GM19043 (cell line): ENCODE results near the gene AGAP5.
"Not testable (repeated sequence)": the region's sequence is repeated elsewhere in the genome, so short reads cannot be mapped to it uniquely, and the experiment has no call there.

Experiments
- ATAC-seq: cut with Tn5 transposase; IDR thresholded peaks from one replicate; pipeline ENCODE4 v1.9.1; 2021; ENCODE audit warnings: low read depth; ENCODE audit not compliant: unreplicated experiment

The AGAP5 gene

GRCh38 chr10:73697675-73698159 is at the start of gene AGAP5:
AGAP5 (minus strand) TSS chr10:73698109; CDS start chr10:73697755, 354 bp downstream.
- not testable (repeated sequence) for ATAC-seq

- ATAC-seq, result no peak
These were observed 48.8 kb upstream of the AGAP5 start for GRCh38 chr10:73746721-73747120.

- ATAC-seq, result peak; percentile 21
These were observed 46.7 kb upstream of the AGAP5 start for GRCh38 chr10:73744664-73744975.

DNA sequence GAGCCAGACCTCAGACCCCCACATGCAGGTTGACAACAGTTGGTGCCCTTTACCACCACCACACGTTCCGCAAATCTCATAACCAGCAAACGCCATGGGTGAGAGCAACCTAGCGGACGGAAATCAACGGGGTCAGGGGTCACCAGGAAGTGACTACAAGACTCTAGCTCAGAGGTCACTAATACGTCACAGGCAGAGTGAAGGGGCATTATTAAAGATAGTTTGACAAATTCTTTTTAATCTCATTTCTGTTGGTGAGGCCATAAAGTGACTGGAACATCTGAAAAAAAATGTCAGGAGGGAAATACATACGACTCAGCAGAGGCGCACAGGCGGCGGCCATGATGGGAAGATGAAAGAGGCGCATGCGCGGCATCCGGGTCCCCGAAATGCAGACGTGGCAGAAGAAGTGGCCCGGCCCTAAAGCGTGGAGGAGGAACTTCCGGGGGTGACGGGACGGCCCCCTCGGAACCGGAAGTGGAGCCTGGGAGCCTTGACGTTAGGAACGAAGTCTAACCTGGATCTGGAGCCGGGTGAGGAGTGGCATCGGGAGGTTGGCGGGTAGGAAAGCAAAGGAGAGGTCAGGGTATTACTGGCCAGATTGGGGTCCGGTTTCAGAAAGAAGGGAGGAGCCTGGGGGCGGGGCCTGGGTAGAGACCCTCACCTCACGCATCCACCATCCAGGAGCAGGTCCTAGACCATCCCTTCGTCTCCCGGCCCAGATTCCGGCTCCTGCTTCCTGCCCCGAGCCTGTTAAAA is 46.2 kb upstream of the AGAP5 start, which contains the start of gene SEC24C:
Gene SEC24C (plus strand): TSS at position 468 of the 759 bp plus-strand sequence. CDS start 2,461 bp downstream, outside the sequence.
- ATAC-seq, result peak; percentile 88

GRCh38 chr10:73743327-73743904 is 45.5 kb upstream of the AGAP5 start:
- ATAC-seq, result no peak

- no peak for ATAC-seq
These were observed 44.5 kb upstream of the AGAP5 start for GRCh38 chr10:73742454-73742734.

DNA sequence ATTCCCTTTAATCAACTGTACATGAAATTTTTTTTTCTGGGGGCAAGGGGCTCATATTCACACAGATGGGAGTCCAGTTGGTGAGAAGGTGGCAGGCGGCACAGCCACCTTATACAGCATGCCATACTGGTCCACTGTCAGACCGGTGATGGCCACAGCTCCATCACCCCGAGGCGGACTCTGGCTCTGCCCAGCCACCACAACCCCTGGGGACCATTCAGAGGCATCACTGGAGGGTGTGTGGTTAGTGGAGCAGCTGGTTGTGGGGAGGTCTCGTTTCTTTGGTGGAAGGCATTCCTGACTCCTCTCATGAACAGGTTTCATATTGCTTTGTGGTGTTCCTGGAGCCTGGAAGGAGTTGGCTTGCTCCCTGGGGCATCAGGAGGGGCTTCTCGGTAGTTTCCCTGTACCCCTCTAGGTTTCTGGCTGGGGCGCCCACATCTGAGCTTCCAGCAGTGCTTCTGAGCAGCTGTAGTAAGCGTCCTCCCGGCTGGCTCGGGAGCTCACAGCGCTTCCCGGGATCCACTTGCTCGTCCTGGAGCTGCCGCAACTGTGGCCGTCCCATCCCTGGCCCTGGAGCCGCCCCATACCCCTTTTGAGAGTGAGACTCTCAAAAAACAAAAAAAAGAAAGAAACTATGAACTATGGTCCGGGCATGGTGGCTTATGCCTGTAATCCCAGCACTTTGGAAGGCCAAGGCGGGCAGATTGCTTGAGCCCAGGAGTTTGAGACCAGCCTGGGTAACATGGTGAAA is 42.8 kb upstream of the AGAP5 start:
- ATAC-seq, result not testable (repeated sequence)

DNA sequence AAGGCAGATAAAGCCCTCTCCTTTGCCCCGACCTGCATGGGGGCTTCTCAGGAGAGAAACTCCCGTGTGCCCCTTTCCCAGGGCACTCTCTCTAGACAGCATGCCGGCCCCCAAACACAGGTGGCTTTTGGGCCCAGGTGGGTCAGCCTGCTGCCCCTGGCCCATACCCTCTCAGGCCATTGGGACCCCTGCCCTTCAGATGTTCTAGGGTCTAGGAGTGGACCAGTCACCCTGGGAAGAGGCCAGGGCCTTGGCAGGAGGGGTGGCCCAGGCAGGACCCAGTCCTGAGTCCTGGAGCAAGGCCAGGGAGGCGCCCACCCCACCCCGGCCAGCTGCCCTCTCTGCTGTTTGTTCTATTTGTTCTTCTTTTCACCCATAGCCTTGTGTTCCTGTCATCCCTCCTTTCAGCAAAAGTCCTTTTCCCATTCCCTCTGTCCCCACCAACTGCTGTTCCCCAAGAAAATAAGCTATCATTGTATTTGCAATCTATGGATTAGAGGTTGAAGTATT is 36.9 kb upstream of the AGAP5 start:
- no peak for ATAC-seq

- ATAC-seq, result no peak
These were observed 36.3 kb upstream of the AGAP5 start for GRCh38 chr10:73734028-73734720.

DNA sequence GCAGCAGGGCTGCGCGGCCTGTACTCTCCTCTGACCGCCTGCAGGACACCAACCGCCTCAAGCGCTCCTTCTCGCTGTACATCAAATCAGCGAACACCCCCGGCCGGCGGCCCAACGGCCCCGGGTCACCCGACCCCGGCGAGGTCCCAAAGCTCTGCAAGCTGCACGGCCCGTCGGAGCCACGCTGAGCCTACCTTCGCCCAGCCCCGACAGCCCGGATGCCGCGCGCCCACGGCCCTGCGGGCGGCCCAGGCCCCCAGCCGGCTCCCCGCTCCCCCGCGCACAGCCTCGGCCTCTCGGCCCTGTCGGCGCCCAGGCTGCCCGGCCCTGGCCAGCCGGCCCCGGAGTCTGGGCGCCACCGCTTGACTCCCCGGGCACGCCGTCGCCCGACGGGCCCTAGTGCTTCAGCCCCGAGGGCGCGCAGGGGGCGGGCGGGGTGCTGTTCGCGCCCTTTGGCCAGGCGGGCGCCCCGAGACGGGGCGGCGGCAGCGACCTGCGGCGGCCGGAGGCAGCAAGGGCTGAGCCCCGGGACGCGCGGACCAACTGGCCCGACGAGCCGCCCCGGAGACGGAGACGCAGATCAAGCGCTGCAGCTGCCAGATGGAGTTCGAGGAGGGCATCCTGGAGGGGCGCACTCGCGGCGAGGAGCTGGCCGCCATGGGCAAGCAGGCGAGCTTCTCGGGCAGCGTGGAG is 35.2 kb upstream of the AGAP5 start:
- ATAC-seq, result no peak

GRCh38 chr10:73732426-73732825 is 34.5 kb upstream of the AGAP5 start:
- no peak for ATAC-seq

GRCh38 chr10:73731588-73732375 is 33.9 kb upstream of the AGAP5 start:
- ATAC-seq, result no peak

DNA sequence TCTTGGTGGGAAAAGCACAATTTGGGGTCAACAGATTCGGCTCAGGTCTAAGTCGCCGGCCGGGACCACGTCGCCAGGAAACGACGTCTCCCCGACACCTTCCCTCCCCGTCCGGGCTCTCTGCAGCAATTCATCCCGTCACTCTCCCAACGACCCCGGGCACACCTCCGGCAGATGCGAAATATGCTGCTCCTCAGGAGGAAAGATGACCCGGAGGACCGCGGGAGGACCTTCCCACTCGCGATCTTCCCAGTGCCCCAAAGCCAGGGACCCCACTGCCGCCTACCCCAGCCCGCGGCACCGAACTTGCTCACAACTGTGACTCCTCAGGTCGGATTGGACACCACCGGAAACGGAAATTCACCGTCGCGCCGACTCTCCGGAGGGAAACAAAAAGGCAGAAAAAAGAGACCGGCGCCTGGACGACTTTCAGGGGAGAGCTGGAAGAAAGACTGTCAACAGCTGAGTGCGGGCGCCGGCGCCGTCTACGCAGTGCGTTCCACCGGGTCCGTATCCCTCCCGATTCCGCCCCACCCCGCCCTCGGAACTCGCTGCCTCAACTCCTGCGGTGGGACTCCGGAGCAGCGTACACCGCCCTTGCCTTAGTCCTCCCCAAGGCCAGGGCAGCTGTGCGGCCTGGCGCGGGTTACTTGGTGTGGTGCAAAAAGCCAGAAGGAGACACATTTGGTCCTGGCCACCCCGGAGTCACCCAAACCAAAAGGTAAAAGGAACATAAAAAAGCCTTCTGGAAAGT is 32.4 kb upstream of the AGAP5 start:
- ATAC-seq, result peak; percentile 87

GRCh38 chr10:73729781-73730152 is 31.9 kb upstream of the AGAP5 start:
- ATAC-seq, result not testable (repeated sequence)

GRCh38 chr10:73723516-73723915 is 25.6 kb upstream of the AGAP5 start:
- ATAC-seq, result no peak

DNA sequence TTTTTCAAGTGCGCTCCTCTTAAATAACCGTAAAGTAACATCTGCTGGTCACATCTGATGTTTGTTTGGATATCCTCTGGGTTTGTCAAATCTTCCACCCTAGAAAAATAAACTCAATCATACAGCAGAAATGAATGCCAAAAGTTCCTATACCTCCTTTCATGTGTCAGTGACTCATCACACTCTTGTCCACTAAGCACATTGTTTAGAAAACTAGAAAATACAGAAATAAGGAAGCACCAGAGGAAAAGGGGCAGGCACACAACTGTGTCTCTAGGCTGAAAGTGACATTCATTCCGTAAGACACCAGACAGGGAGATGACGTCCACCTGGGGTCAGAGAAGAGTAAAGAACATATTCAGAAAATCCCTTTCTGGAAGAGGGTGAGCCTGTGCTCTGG is 22.7 kb upstream of the AGAP5 start:
- not testable (repeated sequence) for ATAC-seq

DNA sequence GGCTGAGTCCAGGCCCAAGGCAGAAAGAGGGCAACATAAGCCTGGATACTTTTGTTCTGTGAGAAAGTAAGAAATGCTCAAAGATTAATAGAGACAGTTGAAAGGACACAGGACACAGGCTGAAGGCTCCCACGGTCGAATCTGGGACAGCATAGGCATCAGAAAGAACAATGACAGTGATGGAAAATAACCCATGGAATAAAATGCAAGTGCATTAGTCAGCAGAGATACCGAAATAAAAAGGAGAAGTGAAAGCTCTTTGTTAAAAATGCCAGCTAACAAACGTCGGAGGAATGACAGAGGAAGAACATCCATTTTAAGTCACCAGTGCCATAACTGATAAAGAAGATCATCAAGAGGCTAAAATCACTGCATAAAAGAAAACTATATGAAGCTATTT is 19.6 kb upstream of the AGAP5 start:
- ATAC-seq, result no peak

GRCh38 chr10:73716251-73716650 is 18.3 kb upstream of the AGAP5 start:
- no peak for ATAC-seq
